DMS 273 (cell line): ENCODE measurements around the gene IFNAR1.

Source experiments
- DNase-seq: peaks from one replicate; lab custom pipeline; 2025; ENCODE audit not compliant: unreplicated experiment; lab: John Stamatoyannopoulos, UW

Gene IFNAR1

DNA sequence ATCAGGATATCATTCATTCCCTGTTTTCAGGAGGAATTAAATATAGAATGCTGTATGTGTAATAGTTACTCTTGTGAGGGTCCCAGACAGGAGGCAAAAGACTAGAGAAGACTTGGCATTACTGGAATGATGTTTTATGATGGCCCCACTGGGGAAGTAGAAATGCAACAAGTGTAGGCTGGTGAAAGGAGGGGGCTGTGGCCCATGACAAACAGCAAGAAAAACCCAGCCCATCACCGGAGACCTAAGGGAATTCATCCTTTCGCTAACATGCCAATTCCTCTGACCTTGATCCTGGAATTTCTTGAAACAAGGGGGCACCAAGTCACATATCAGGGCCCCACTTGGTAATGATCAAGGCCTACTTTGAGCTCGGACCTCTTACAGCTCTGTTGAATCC, 72.9 kb downstream of the IFNAR1 start:
- no peak for DNase-seq

DNA sequence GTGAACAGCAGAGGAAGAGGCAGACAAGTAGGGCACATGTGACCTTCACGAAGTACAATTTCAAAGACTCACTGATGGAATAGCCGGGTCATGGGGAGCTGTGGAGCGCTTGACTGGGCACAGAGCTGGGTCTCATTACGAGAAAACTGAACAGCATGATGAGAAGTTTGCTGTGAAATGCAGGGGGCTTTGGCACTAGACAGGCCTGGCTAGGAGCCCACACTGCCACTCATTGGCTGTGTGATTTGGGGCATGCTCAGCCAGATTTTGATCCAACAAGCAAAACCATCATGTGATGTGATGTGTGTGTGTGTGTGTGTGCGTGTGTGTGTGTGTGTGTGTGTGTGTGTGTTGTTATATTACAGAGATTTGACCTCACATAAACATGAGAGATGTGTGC, 73.6 kb downstream of the IFNAR1 start:
- DNase-seq, result no peak

DNA sequence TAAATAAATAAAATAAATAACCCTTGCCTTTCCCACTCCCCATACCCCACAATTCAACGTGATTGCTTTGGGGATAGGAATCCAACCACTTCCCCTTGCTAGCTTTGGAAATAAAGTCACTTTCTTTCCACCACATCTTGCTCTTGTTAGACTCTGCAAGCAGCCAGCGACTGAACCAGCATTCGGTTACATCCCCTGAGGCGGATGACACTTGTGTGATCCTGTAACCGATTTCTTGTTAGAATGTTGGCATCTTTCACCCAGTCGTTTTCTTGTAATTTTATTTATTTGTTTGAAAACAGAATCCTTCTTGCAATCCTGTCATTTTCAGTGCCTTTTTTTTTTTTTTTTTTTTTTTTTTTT, 76.8 kb downstream of the IFNAR1 start:
- DNase-seq, result peak; percentile 26

DNA sequence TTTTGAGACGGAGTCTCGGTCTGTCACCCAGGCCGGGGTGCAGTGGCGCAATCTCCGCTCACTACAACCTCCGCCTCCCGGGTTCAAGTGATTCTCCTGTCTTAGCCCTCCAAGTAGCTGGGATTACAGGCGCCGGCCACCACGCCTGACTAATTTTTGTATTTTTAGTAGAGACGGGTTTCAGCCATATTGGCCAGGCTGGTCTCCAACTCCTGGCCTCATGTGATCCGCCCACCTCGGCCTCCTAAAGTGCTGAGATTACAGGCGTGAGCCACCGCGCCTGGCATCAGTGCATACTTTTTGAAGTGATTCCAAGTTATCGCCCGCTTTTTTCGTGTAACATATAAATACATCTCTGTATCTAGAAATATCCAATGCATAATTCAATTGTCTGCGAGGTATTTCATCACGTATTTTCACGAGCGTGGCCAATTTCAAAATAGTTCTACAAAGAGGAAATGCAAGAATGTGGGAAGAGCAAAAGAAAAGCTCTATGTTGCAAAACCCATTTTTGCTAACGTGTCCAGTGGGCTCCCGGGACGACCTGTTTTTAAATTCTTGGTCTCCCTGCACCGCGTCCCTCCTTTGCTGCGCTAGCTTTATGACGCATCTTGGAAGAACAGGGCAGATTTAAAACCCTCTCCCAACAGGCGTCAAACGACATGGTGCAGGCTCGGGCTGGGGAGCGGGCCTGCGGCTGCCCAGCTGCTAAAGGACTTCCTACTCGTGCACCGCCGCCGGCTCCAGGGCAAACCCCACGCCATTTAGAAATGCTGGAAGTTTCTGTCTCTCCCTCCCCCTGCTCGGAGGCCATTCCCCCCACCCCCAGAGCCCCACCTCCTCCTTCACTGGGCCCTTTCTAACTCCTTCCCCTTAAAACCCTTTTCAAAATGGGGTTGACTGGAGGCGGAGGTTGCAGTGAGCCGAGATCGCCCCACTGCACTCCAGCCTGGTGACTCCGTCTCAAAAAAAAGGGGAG, 77.5 kb downstream of the IFNAR1 start:
- peak; percentile 33 for DNase-seq

DNA sequence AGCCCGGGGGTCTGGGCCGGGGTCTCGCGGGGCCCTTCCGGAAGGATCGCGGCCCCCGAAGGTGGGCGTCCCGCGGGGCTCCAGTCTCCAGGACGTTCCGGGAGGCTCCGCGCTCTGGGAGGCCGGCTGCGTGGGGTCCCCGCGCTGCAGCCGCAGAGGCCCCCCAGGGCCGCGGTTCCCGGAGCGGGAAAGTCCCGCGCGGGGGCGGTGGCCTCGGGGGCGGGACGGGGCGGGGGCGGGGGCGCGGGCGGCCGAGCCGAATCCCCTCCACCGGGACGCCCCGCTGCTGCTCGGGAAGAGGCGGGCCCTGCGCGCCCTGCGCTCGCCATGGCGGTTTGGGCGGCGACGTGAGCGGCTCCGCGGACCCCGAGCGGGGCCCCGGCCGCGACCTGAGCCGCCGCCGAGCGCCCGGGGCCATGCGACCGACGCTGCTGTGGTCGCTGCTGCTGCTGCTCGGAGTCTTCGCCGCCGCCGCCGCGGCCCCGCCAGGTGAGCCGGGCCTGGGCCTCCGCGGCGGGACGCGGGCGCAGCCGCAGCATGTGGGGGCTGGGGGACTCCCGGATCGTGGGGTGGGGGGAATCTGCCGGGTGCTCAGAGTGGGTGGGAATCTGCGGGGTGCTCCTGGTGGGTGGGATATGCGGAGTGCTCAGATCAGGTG, 78.5 kb downstream of the IFNAR1 start, which contains the start of gene IFNGR2:
TSS of gene IFNGR2 (plus strand) at position 286 of the 658 bp plus-strand sequence. CDS start at position 417, 131 bp downstream.
- DNase-seq, result peak; percentile 70

DNA sequence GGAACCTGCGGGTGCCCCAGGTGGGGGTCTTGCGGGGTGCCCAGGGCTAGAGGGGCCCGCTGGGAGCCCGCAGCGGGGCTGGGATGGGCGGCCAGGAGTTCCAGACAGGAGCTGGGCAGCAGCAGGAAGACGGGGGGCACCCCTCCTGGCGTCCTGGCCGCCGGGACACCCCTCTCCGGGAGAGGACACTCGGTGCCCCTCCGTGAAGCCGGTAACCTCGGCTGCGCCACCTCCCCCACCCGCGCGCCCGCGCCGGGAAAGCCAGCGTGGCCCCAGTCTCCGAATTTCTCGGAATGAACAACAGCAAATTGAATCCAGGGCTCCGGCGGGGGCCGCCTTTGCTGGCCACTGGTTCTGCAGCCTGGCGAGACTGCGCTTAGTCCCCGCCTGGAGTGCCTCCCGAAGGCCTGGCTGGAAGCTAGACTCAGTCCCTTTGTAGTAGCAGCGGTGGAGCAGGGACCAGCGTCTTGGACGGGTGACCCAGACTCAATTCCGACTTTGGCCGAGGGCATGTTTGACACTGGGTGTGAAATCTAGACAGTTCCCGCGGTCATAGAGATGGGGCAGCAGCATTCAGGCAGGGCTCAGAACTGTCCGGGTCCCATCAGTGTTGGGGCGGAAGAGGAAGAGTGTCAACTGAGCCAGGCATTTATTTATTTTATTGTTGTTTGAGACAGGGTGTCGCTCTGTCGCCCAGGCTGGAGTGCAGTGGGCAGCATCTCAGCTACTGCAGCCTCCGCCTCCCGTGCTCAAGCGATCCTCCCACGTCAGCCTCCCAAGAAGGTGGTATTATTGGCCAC, 79.2 kb downstream of the IFNAR1 start:
- peak; percentile 69 for DNase-seq

DNA sequence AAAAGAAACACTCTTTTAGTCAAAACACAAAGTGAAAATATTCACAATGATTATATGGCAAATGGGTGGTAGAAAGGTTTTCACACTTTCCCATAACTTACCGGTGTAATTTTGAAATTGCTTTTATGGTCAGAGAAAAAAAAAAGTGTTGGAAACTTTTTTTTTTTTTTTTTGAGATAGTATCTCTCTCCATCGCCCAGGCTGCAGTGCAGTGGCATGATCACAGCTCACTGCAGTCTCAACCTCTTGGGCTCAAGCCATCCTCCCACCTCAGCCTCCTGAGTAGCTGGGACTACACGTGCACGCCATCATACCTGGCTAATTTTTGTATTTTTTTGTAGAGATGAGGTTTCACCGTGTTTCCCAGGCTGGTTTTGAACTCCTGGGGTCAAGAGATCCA, 81.7 kb downstream of the IFNAR1 start:
- no peak for DNase-seq
